B cell (primary cell): ENCODE measurements around the gene HHAT. TPM values are rescaled to one million over a fixed set of nuclear protein-coding genes. Genes with fewer than 3 reads are reported as not detected.

Experiments
- ATAC-seq: fragments of 200-7000 bp; cut with Tn5 transposase; one replicate; pipeline ENCODE4 v1.10.0; 2021; ENCODE audit warnings: low read depth, mild to moderate bottlenecking, moderate number of reproducible peaks, moderate library complexity
- CTCF ChIA-PET: fragments of 350-600 bp; sonication (Branson Sonifier 250); formaldehyde crosslinking; loops from one replicate; lab custom pipeline; 2021; ENCODE audit warnings: antibody characterized with exemption, inconsistent platforms; lab: Charles Lee
- POLR2A ChIA-PET: fragments of 350-600 bp; sonication (Branson Sonifier 250); formaldehyde crosslinking; loops from one replicate; lab custom pipeline; 2021; ENCODE audit warnings: antibody characterized with exemption; lab: Charles Lee
- DNase-seq: peaks from one replicate; pipeline ENCODE4 v3.0.0; 2013
- H2AFZ ChIP-seq: 2 replicates; pipeline ENCODE4 v1.6.1; 2012; ENCODE audit warnings: mild to moderate bottlenecking, low read depth, low read length; ENCODE audit not compliant: insufficient read depth, poor library complexity, severe bottlenecking
- H3K27ac ChIP-seq, 2 donors: 1 replicate in 1 of 2; 2 replicates in 1 of 2; pipeline ENCODE4 v1.5.1; 2012 to 2013; ENCODE audit warnings: low read length in 2 of 2, mild to moderate bottlenecking in 2 of 2, moderate library complexity in 1 of 2
- H3K27me3 ChIP-seq, 4 experiments: fragments of 200-600 bp in 1 of 4; sonication (generic) in 1 of 4; replicated peaks in 1 of 4; 1 replicate in 2 of 4; 2 replicates in 2 of 4; pipeline versions ENCODE4 v1.6.1 to v1.7.0; 2013 to 2016; ENCODE audit warnings: low read length in 3 of 4, mild to moderate bottlenecking in 2 of 4, mixed read lengths in 1 of 4, moderate library complexity in 1 of 4; ENCODE audit not compliant: insufficient read depth in 4 of 4, control insufficient read depth in 3 of 4; ENCODE audit errors: control extremely low read depth in 1 of 4
- H3K36me3 ChIP-seq, 2 experiments: replicated peaks in 1 of 2; 1 replicate in 1 of 2; 2 replicates in 1 of 2; pipeline versions ENCODE4 v1.6.1 to v1.7.1; 2013; ENCODE audit warnings: low read length in 1 of 2; ENCODE audit not compliant: insufficient read depth in 2 of 2, control insufficient read depth in 1 of 2; ENCODE audit errors: control extremely low read depth in 1 of 2, extremely low read depth in 1 of 2
- H3K4me1 ChIP-seq, 2 donors: fragments of 200-600 bp in 1 of 2; sonication (generic) in 1 of 2; 1 replicate in 1 of 2; 2 replicates in 1 of 2; pipeline versions ENCODE4 v1.5.1 to v1.6.1; 2013 to 2017; ENCODE audit warnings: low read length in 2 of 2; ENCODE audit not compliant: control insufficient read depth in 2 of 2, insufficient read depth in 2 of 2
- H3K4me2 ChIP-seq: replicated peaks from 2 replicates; pipeline ENCODE3; 2012; ENCODE audit warnings: mild to moderate bottlenecking, low read depth, low read length; ENCODE audit not compliant: poor library complexity, severe bottlenecking
- H3K4me3 ChIP-seq, 5 experiments: fragments of 200-600 bp in 1 of 5; sonication (generic) in 1 of 5; 1 replicate in 3 of 5; 2 replicates in 2 of 5; pipeline versions ENCODE4 v1.5.1 to v1.7.0; 2011 to 2016; ENCODE audit warnings: low read length in 4 of 5, mild to moderate bottlenecking in 4 of 5, low read depth in 2 of 5, control low read depth in 1 of 5, moderate library complexity in 1 of 5; ENCODE audit not compliant: insufficient read depth in 1 of 5; ENCODE audit errors: control extremely low read depth in 1 of 5, extremely low read depth in 1 of 5
- H3K79me2 ChIP-seq: fragments of 200-600 bp; sonication (generic); one replicate; pipeline ENCODE4 v1.6.0; 2016; ENCODE audit warnings: low read length; ENCODE audit not compliant: control insufficient read depth, insufficient read depth
- H3K9ac ChIP-seq: fragments of 200-600 bp; sonication (generic); 2 replicates; pipeline ENCODE4 v1.6.1; 2017; ENCODE audit warnings: mild to moderate bottlenecking, low read length, moderate library complexity
- H3K9me3 ChIP-seq, 3 donors: one replicate each; pipeline versions ENCODE4 v1.6.1 to v1.7.1; 2013; ENCODE audit warnings: low read length in 2 of 3; ENCODE audit not compliant: control insufficient read depth in 2 of 3, insufficient read depth in 1 of 3; ENCODE audit errors: control extremely low read depth in 1 of 3
- H4K20me1 ChIP-seq: 2 replicates; pipeline ENCODE4 v1.6.0; 2012; ENCODE audit warnings: mild to moderate bottlenecking, low read length; ENCODE audit not compliant: insufficient read depth, control insufficient read depth, poor library complexity, severe bottlenecking
- H3K27ac Mint-ChIP-seq: one replicate; pipeline ENCODE4 v1.8.0; 2021; ENCODE audit warnings: mixed read lengths
- H3K27me3 Mint-ChIP-seq: one replicate; pipeline ENCODE4 v1.8.0; 2021; ENCODE audit warnings: mixed read lengths
- H3K4me1 Mint-ChIP-seq: one replicate; pipeline ENCODE4 v1.8.0; 2021; ENCODE audit warnings: mixed read lengths
- H3K4me3 Mint-ChIP-seq: one replicate; pipeline ENCODE4 v1.8.0; 2021; ENCODE audit warnings: mixed read lengths
- H3K9me3 Mint-ChIP-seq: one replicate; pipeline ENCODE4 v1.8.0; 2022; ENCODE audit warnings: mixed read lengths; ENCODE audit not compliant: insufficient read depth
- EZH2 ChIP-seq: IDR thresholded peaks from 2 replicates; pipeline ENCODE4 v1.6.1; 2012; ENCODE audit warnings: borderline replicate concordance, low read depth, mild to moderate bottlenecking, moderate library complexity, low read length; ENCODE audit not compliant: insufficient read depth, poor library complexity, severe bottlenecking
- WGBS: methylation state at CpG from one replicate; pipeline ENCODE4 v1.1.5; 2013; ENCODE audit warnings: missing lambda C conversion rate; ENCODE audit not compliant: insufficient coverage; 5-methylcytosine and 5-hydroxymethylcytosine counted together
- intact Hi-C: fragments of 100-400 bp; cut with micrococcal nuclease; formaldehyde crosslinking; loops from one replicate; pipeline ENCODE4 v1.10.0; 2022
- polyA plus RNA-seq: library from polyadenylated mRNA; depleted of rRNA; stranded (reverse); fragments of >200 nt; gene quantifications from 2 replicates; pipeline ENCODE4 v1.2.3, GENCODE V29; 2012
- total RNA-seq, 2 donors: library from RNA; stranded (reverse); fragments of 120-200 nt in 1 of 2; gene quantifications; 1 replicate in 1 of 2; 2 replicates in 1 of 2; pipeline versions ENCODE4 v1.2.3 to v1.2.4, GENCODE V29; 2013 to 2022
- TF ChIP-seq, protein P1 (sequence below): fragments of 200-600 bp; IDR thresholded peaks from one replicate; pipeline ENCODE4 v1.8.0; 2022; ENCODE audit warnings: antibody characterized with exemption, mild to moderate bottlenecking

HHAT gene
- total and polyA plus RNA-seq, 2 donors (not counting 1 experiment from before 2014, with no cell fraction given): 4.0 to 28.2 TPM

GRCh38 chr1:210626341-210626740 lies 297.6 kb downstream of the HHAT start:
- Histone ChIP-seq H3K79me2 (no peaks in the 10 kb centered on the region), H3K27me3 (no peaks in the 10 kb centered on the region), H3K4me2 (no peak overlapping the region), H3K4me3 (no peak overlapping the region), H3K27ac (no peak overlapping the region), H3K36me3 (no peaks in the 10 kb centered on the region), H3K9me3 (no peaks in the 10 kb centered on the region), H2AFZ (no peak overlapping the region), H4K20me1 (no peaks in the 10 kb centered on the region), H3K9ac (no peak overlapping the region), H3K4me1 (no peaks in the 10 kb centered on the region)
- Mint-ChIP-seq H3K4me3 (no peak overlapping the region), H3K9me3 (no peaks in the 10 kb centered on the region), H3K27ac (no peak overlapping the region), H3K4me1 (no peaks in the 10 kb centered on the region), H3K27me3 (no peaks in the 10 kb centered on the region)
- no CpG with 5 or more reads among the region's 2 CpGs for WGBS
- ChIA-PET POLR2A (no interaction called here), CTCF (no interaction called here)
- TF ChIP-seq, protein P1, sequence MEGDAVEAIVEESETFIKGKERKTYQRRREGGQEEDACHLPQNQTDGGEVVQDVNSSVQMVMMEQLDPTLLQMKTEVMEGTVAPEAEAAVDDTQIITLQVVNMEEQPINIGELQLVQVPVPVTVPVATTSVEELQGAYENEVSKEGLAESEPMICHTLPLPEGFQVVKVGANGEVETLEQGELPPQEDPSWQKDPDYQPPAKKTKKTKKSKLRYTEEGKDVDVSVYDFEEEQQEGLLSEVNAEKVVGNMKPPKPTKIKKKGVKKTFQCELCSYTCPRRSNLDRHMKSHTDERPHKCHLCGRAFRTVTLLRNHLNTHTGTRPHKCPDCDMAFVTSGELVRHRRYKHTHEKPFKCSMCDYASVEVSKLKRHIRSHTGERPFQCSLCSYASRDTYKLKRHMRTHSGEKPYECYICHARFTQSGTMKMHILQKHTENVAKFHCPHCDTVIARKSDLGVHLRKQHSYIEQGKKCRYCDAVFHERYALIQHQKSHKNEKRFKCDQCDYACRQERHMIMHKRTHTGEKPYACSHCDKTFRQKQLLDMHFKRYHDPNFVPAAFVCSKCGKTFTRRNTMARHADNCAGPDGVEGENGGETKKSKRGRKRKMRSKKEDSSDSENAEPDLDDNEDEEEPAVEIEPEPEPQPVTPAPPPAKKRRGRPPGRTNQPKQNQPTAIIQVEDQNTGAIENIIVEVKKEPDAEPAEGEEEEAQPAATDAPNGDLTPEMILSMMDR: no peak
- no peak for TF ChIP-seq EZH2
- DNase-seq: no peak
- ATAC-seq: no peak
- intact Hi-C loops: no loop called here

GRCh38 chr1:210627755-210628154 lies 299.1 kb downstream of the HHAT start:
- no peak for ATAC-seq
- intact Hi-C loops: no loop called here

More at GRCh38 chr1:210627755-210628154, 299.1 kb downstream of the HHAT start:
- POLR2A ChIA-PET: no interaction called here
- CTCF ChIA-PET: interaction anchor here (1.3 kb wide), 1 partner anchor 28 kb away, joined by 4 read pairs; no protein-coding TSS in a partner anchor
- DNase-seq: no peak
- no peaks in the 10 kb centered on the region for H3K4me1 ChIP-seq
- H3K79me2 ChIP-seq: no peaks in the 10 kb centered on the region
- no peaks in the 10 kb centered on the region for H4K20me1 ChIP-seq
- no peaks in the 10 kb centered on the region for H3K27me3 ChIP-seq
- Mint-ChIP-seq H3K4me1 (no peaks in the 10 kb centered on the region), H3K27ac (no peak overlapping the region), H3K4me3 (no peak overlapping the region), H3K9me3 (no peaks in the 10 kb centered on the region), H3K27me3 (no peaks in the 10 kb centered on the region)
- H3K4me2 ChIP-seq: no peak overlapping the region
- H3K4me3 ChIP-seq: no peak overlapping the region
- no peaks in the 10 kb centered on the region for H3K9me3 ChIP-seq
- no peak overlapping the region for H3K9ac ChIP-seq
- H3K36me3 ChIP-seq: no peaks in the 10 kb centered on the region
- H3K27ac ChIP-seq: no peak overlapping the region
- TF ChIP-seq, protein P1: no peak
- no peak for TF ChIP-seq EZH2
- H2AFZ ChIP-seq: no peak overlapping the region
